LNCAP (cell line): Measurements from ENCODE around the gene ZYG11A.

Experiments
- TF ChIP-seq, protein P1 (sequence below): fragments of 450-650 bp; IDR thresholded peaks from 2 replicates; pipeline ENCODE4 v1.5.1; 2017; ENCODE audit warnings: mild to moderate bottlenecking

ZYG11A gene

DNA sequence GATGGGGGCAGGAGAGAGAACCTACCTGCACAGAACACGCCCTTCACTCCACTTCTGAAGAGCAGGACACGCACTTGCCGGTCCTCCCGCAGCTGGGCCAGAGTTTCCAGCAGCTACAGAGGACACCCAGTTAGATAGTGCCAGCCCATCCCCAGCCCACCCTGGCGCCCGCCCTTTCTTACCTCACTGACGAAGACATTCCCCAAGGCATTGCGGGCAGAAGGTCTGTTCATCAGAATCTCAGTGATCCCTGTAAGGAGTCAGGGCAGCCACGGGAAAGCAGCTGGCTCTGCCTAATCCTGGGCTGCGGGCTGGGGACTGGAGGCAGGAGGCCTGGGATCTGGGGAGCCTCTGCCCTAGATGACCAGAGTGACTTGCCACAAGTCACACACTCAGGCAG, 69.0 kb downstream of the ZYG11A start:
- TF ChIP-seq, protein P1, sequence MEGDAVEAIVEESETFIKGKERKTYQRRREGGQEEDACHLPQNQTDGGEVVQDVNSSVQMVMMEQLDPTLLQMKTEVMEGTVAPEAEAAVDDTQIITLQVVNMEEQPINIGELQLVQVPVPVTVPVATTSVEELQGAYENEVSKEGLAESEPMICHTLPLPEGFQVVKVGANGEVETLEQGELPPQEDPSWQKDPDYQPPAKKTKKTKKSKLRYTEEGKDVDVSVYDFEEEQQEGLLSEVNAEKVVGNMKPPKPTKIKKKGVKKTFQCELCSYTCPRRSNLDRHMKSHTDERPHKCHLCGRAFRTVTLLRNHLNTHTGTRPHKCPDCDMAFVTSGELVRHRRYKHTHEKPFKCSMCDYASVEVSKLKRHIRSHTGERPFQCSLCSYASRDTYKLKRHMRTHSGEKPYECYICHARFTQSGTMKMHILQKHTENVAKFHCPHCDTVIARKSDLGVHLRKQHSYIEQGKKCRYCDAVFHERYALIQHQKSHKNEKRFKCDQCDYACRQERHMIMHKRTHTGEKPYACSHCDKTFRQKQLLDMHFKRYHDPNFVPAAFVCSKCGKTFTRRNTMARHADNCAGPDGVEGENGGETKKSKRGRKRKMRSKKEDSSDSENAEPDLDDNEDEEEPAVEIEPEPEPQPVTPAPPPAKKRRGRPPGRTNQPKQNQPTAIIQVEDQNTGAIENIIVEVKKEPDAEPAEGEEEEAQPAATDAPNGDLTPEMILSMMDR, result no peak

DNA sequence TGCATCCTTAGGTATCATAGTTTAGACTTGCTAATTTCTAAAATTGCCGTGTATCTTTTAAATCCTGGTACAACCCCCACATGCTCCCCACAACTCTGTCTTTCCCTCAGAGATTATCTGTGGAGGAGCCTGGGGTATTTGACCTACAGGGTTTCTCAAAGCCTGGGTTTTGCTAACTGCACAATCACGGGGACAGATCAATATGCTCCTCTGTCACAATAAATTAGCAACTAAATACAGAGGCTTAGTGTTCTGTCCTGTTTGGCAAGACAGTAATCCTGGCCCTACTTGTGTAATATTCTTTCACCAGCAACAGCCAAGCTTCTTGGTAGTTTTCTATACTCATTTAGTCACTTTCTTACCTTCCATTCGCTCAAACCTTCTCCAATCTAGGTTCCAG, 70.5 kb downstream of the ZYG11A start:
- TF ChIP-seq, protein P1, result no peak

DNA sequence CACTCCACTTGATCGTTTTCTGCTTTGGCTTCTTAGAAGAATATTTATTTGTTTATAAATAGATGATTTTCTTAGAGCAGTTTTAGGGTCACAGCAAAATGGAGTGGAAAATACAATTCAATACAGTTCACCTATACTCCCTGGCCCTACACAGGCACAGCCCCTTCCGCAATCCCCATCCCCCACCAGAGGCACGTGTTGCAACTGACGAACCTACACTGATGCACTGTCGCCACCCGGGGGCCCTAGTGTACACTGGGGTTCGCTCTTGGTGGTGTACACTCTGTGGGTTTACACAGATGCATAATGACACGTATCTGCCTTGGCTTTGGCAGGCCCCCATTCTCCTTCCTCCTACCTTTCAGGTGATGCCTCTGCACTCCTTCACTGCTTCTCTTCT, 71.0 kb downstream of the ZYG11A start:
- TF ChIP-seq, protein P1, result no peak

DNA sequence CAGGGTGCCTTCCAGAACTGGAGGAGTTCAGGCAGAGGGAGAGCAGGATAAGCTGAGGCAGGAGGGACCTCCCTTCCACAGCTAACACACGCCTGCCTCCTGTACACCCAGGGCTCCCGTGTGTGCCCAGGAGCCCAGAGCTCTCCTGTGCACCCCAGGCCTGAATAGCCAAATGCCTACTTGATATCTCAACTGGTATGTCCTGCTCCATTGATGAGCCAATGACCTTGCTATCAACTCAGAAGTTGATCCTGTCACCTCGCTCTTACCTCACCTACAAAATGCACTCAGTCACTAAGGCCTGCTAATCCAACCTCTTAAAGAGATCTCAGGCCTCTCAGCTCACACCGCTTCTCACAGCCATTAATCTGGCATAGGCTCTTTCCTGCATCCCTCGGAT, 71.9 kb downstream of the ZYG11A start:
- TF ChIP-seq, protein P1, result no peak

- TF ChIP-seq, protein P1, result no peak
Observed at GRCh38 chr1:52915211-52915854, 72.8 kb downstream of the ZYG11A start.

DNA sequence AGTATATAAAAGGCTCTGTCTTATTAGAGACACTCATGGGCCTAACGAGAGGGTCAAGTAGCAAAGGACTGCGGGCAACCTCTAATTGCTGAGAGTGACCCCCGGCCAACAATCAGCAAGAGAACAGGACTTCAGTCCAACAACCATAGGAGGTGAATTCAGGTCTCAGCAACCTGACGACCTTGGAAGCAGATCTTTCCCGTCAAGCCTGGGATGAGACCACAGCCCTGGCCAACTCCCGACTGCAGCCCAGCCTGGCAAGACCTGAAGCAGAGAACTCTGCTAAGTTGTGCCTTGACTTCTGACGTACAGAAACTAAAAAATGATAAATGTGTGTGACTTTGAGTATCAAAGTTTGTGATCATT, 73.3 kb downstream of the ZYG11A start:
- TF ChIP-seq, protein P1, result no peak

DNA sequence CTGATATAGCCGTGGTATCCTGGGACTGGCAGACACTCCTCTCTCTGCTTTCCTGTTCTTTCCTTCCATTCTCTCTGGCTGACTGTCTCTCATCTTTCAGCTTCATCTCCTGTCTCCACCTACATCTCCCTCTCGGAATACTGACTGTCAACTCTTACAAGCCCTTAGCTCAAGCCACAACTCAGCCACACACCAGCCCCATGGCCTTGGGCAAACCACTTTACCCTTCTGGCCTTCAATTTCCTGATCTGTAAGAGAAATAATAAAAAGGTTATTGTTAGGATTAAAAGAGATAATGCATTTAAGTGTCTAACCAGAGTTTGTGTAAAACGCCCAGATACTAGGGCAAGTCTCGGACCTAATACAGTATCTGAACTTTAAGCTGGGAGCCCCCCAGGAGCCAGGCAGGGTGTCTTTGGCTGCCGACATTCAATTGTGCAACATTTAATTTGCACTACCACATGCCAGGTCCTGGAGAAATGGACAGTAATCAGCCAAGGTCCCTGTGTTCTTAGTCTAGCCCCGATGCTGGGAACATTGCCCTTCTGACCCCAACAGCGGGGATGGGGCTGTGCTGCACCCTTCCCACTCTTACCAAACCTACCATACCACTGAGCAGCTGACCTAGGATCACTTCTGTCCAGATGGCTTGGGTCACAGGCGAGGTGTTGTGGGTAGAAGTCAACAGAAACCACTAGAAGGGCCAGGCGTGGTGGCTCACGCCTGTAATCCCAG, 73.8 kb downstream of the ZYG11A start:
- TF ChIP-seq, protein P1, result no peak
